Measurements from ENCODE around the gene PPL. TPM values are rescaled to one million over a fixed set of nuclear protein-coding genes. Genes with fewer than 3 reads are reported as not detected.

The PPL gene
- total RNA-seq, 1 donor from 2014 or later = 21.0 TPM

- H3K4me3 ChIP-seq (ENCODE audit: low read depth, low read length) = no peak overlapping the region
- no peak for DNase-seq (ENCODE audit: low read depth)
- TF ChIP-seq CTCF (conservative IDR thresholded peaks at IDR 0.05; ENCODE audit: low read depth, low read length) = no peak
These were observed 8.9 kb upstream of the PPL start for GRCh38 chr16:4945560-4946502.

GRCh38 chr16:4944333-4945281, 7.7 kb upstream of the PPL start:
- DNase-seq (ENCODE audit: low read depth) = peak; percentile 78
- TF ChIP-seq CTCF (conservative IDR thresholded peaks at IDR 0.05; ENCODE audit: low read depth, low read length) = no peak
- H3K4me3 ChIP-seq (ENCODE audit: low read depth, low read length) = no peak overlapping the region

- H3K4me3 ChIP-seq (ENCODE audit: low read depth, low read length) = no peak overlapping the region
- no peak for DNase-seq (ENCODE audit: low read depth)
- TF ChIP-seq CTCF (conservative IDR thresholded peaks at IDR 0.05; ENCODE audit: low read depth, low read length) = no peak
These were observed 5.5 kb upstream of the PPL start for GRCh38 chr16:4942481-4942880.

GRCh38 chr16:4940719-4941118, 3.8 kb upstream of the PPL start:
- no peak for DNase-seq (ENCODE audit: low read depth)
- no peak for TF ChIP-seq CTCF (conservative IDR thresholded peaks at IDR 0.05; ENCODE audit: low read depth, low read length)

GRCh38 chr16:4938683-4939030, 1.7 kb upstream of the PPL start:
- DNase-seq (ENCODE audit: low read depth) = no peak
- no peak overlapping the region for H3K4me3 ChIP-seq (ENCODE audit: low read depth, low read length)
- no peak for TF ChIP-seq CTCF (conservative IDR thresholded peaks at IDR 0.05; ENCODE audit: low read depth, low read length)

More at GRCh38 chr16:4940719-4941118, 3.8 kb upstream of the PPL start:
- H3K4me3 ChIP-seq (ENCODE audit: low read depth, low read length) = no peak overlapping the region

- H3K4me3 ChIP-seq (ENCODE audit: low read depth, low read length) = peak overlapping the region; percentile 82
- TF ChIP-seq CTCF (conservative IDR thresholded peaks at IDR 0.05; ENCODE audit: low read depth, low read length) = no peak
- DNase-seq (ENCODE audit: low read depth) = no peak
These were observed 1.1 kb upstream of the PPL start for GRCh38 chr16:4937782-4938682.
